IPS-NIHi7 (cell line): Measurements from ENCODE around the gene HMCN1.

ENCODE experiments used
- DNase-seq: peaks from one replicate; pipeline ENCODE4 v3.0.0; 2012; ENCODE audit warnings: mixed read lengths; ENCODE audit errors: extremely low spot score

Gene HMCN1

DNA sequence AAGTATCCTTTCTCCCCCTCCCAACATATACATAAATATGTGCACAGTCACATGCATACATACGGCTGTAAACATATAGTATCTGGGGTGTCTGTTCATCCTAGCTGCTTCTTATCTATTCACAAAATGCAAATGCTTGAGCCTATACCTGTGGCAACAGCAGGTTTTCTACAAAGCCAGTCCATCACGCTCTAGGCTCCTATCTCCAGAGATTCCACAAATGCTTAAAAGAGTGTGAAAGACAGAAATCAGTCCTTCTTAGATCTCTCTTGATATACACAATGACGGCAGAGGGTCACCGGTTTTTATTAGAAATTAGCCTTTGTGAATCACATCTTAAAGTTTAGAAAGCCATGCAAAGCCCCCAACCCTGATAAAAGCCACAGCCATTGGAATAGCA is 501.5 kb downstream of the HMCN1 start:
- DNase-seq: no peak

DNA sequence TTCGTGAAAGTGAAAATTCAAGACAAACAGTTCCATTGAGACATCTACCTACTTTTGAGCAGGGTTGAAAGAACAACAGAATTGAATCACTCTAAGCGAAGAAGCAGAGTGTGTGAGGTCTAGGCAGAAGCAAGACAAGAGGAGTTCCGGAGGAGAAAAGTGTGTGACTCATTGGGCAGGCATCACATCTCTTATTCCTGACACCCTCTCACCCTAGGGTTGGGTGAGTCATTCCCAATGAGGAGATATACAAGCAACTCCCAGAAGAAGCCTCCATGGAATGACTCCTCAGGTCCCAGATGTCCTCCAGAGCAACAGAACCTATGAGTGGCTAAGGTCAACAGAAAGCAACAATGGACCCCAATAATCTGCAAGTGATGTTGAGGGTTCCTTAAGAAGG is 502.7 kb downstream of the HMCN1 start:
- peak; percentile 25 for DNase-seq

DNA sequence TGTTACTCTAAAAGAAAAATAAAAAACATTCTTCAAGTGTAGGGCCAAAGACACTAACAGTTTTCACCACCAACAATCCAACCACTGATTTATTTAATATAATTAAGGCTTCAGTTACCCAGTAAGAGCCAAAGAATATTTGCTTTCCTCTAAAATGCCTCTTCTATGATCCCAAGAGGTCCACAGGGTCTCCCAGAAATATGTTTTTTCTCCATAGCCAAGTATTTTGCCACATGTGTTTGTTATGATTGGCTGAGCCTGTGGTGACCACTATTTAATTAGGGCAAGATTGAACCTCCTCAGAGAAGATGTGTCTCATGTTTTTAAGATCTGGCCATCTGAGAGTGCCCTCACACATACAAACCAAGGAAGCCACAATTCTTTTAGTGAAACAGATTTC is 505.0 kb downstream of the HMCN1 start:
- no peak for DNase-seq

DNA sequence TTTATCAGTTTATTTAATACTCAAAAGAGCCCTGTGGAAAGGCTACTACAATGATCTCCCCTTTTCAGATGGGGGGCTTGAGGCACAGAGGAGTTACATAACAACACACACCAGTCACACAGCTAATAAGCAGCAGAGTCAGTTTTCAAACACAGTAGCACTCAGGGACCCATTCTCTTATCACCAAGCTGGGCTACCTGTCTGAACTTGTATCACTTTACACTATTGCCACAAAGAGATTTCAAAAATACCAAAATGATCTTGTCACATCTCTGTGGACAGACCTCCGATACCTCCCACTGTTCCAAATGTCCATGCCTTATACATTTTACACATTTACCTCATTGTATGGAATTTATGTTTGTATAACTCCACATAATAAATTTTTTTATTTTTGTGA is 506.2 kb downstream of the HMCN1 start:
- no peak for DNase-seq
